Right cardiac atrium (tissue), 5 donors: Measurements from ENCODE around the gene WAC. TPM values are rescaled to one million over a fixed set of nuclear protein-coding genes. Genes with fewer than 3 reads are reported as not detected.
A peak's percentile ranks its signal among the peaks of the same experiment; 100 is the strongest.

Experiments used
- ATAC-seq, 2 donors: fragments of 200-7000 bp; cut with Tn5 transposase; one replicate each; pipeline versions ENCODE4 v1.8.0 to v1.9.1; 2020; ENCODE audit warnings: moderate library complexity in 2 of 2, mild to moderate bottlenecking in 1 of 2
- DNase-seq, 3 donors: peaks; one replicate each; pipeline ENCODE4 v3.0.0-alpha.2; 2020
- H3K27ac ChIP-seq: one replicate; pipeline ENCODE4 v1.5.1; 2013; ENCODE audit warnings: mild to moderate bottlenecking, low read length, control low read depth, moderate library complexity
- H3K27me3 ChIP-seq: one replicate; pipeline ENCODE4 v1.6.1; 2013; ENCODE audit not compliant: control insufficient read depth, insufficient read depth
- H3K4me1 ChIP-seq: one replicate; pipeline ENCODE4 v1.6.1; 2013; ENCODE audit warnings: low read length; ENCODE audit not compliant: control insufficient read depth, insufficient read depth
- H3K4me3 ChIP-seq: one replicate; pipeline ENCODE4 v1.5.1; 2013; ENCODE audit warnings: low read length, control low read depth
- H3K9me3 ChIP-seq: one replicate; pipeline ENCODE4 v1.6.1; 2013; ENCODE audit warnings: low read length; ENCODE audit not compliant: control insufficient read depth
- WGBS: extraction: QIAGEN DNeasy Blood & Tissue Kit; methylation state at CpG from one replicate; pipeline ENCODE4 v1.1.7; 2013; 5-methylcytosine and 5-hydroxymethylcytosine counted together
- intact Hi-C, 4 donors: fragments of 100-400 bp; cut with DNase I; formaldehyde crosslinking; loops; one replicate each; pipeline versions ENCODE4 v1.11.0 to v1.14.0; 2022 to 2023
- polyA plus RNA-seq: library from polyadenylated mRNA; stranded (reverse); fragments of 200-250 nt; gene quantifications from one replicate; pipeline ENCODE4 v1.2.3, GENCODE V29; 2013
- total RNA-seq, 4 donors: library from RNA; stranded (reverse); fragmentation: NEBNext Ultra II Directional; extraction: Animal tissue kit (Norgen Biotek cat#: 25700); gene quantifications; one replicate each; pipeline ENCODE4 v1.2.1, GENCODE V29; 2021
- donor health status: healthy with polysubstance abuse.
- donor health status: DM: no; HTN: yes; CAD: no.
- donor health status: DM: no; HTN: no; CAD: no.
- donor health status: DM: no; HTN: yes; CAD: no; lungs with severe emphysema.
- donor health status: DM: yes; HTN: yes; CAD: no.

The WAC gene
- total and polyA plus RNA-seq, 5 donors, result 30.5 to 110 (median 104) TPM

- ATAC-seq (no peak), DNase-seq (no peak)
- no peaks in the 10 kb centered on the region for H3K9me3 ChIP-seq
- H3K27me3 ChIP-seq, result no peaks in the 10 kb centered on the region
- H3K4me1 ChIP-seq, result peaks cover 1% of the 10 kb centered on the region
- WGBS, result under 1% methylated on average over 52 of the region's 52 CpGs
- intact Hi-C loops, result loop anchor here in 2 of 4 donors (5.0 to 10.0 kb wide), 2 partner anchors 98 to 101 kb away; no protein-coding TSS in a partner anchor
- H3K27ac ChIP-seq, result peak overlapping the region; percentile 97
- H3K4me3 ChIP-seq, result peak overlapping the region; percentile 98
These were observed 257 bp downstream of the WAC start for GRCh38 chr10:28533186-28533564.

DNA sequence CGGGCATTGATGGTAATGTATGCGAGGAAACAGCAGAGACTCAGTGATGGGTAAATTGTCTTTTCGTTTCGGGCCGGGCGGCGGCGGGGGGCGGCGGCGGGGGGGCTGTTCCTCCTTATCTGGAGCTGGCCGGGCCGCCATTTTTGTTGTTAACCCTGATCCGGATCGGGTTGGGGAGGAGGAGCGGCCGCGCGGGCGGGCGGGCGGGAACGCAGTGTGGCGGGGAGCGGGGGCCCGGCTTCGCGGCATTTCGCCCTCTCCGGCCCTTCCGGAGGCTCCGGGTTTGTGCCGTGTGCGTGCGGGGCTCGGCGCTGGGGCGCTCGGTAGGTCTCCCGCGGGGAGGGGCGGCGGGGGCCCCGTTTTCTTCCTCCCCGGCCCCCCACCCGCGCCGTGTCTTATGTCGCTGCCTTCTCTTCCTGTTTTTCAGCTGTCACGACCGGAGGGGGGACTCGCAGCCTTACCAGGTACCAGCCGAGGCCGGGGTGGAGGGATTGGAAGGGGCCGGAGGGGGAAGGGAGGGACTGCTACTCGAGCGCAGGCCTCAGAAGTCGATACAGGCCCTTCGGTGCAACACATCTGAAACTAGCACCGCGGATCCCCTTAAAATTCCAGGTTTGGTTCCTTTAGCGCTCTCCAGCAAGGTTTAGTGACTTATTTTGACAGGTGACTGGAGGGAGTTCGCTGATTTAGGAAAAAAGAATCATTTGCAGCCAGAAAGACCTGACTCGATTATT lies 820 bp downstream of the WAC start:
- Histone ChIP-seq H3K4me3 (peak overlapping the region; percentile 98), H3K27ac (peak overlapping the region; percentile 97), H3K4me1 (peaks cover 1% of the 10 kb centered on the region), H3K9me3 (no peaks in the 10 kb centered on the region), H3K27me3 (no peaks in the 10 kb centered on the region)
- DNase-seq, result peak; percentile 72 to 92 (median 89)
- under 1% methylated on average over 64 of the region's 64 CpGs for WGBS
- intact Hi-C loops, result loop anchor here in 2 of 4 donors (5.0 to 10.0 kb wide), 2 partner anchors 99 to 101 kb away; no protein-coding TSS in a partner anchor
- ATAC-seq, result peak; percentile 3 to 40

- ATAC-seq, result no peak
- Histone ChIP-seq H3K4me3 (no peak overlapping the region), H3K9me3 (no peaks in the 10 kb centered on the region), H3K4me1 (no peaks in the 10 kb centered on the region), H3K27me3 (no peaks in the 10 kb centered on the region), H3K27ac (no peak overlapping the region)
- 82% methylated on average over 6 of the region's 6 CpGs for WGBS
- DNase-seq, result no peak
- intact Hi-C loops, result loop anchor here in 1 of 4 donors (10.0 kb wide), 1 partner anchor 101 kb away; no protein-coding TSS in a partner anchor
These were observed 2.9 kb downstream of the WAC start for GRCh38 chr10:28535846-28536245.

- intact Hi-C loops, result loop anchor here in 1 of 4 donors (10.0 kb wide), 1 partner anchor 104 kb away; no protein-coding TSS in a partner anchor
- no peak for ATAC-seq
- WGBS, result 80% methylated on average over 1 of the region's 1 CpG
- no peaks in the 10 kb centered on the region for H3K27me3 ChIP-seq
- H3K4me3 ChIP-seq, result no peak overlapping the region
- no peak overlapping the region for H3K27ac ChIP-seq
- H3K9me3 ChIP-seq, result no peaks in the 10 kb centered on the region
- H3K4me1 ChIP-seq, result peaks cover 2% of the 10 kb centered on the region
- DNase-seq, result no peak
These were observed 5.7 kb downstream of the WAC start for GRCh38 chr10:28538595-28538994.

- H3K9me3 ChIP-seq, result no peaks in the 10 kb centered on the region
- WGBS, result 82% methylated on average over 3 of the region's 3 CpGs
- H3K4me3 ChIP-seq, result no peak overlapping the region
- intact Hi-C loops, result no loop called here
- DNase-seq, result no peak
- H3K27me3 ChIP-seq, result no peaks in the 10 kb centered on the region
- no peak overlapping the region for H3K27ac ChIP-seq
- no peak for ATAC-seq
- H3K4me1 ChIP-seq, result peaks cover 2% of the 10 kb centered on the region
These were observed 7.2 kb downstream of the WAC start for GRCh38 chr10:28540145-28540544.

GRCh38 chr10:28541717-28542365 lies 8.9 kb downstream of the WAC start:
- H3K4me1 ChIP-seq, result peaks cover 2% of the 10 kb centered on the region
- peak in 1 of 2 donors; percentile 31 for ATAC-seq

DNA sequence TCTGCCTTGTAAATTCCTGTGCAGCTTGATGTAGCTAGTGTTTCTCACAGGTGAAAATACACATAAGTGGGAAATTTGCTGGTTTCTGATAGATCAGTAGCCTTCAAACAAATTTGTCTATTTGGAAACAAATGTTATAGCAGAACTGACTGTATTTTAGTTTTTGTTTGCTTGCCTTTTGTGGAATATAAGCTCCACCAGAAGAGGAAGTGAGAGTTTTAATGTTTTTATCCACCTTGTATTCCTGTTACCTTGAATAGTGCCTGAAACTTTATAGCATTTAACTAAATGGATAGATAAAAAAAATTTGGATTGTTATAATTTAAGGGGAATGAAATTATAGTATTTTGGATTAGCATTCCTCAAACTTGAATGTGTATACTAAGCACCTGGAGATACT lies 9.8 kb downstream of the WAC start:
- intact Hi-C loops, result no loop called here
- no peak overlapping the region for H3K27ac ChIP-seq
- DNase-seq (no peak), ATAC-seq (no peak)
- no peaks in the 10 kb centered on the region for H3K27me3 ChIP-seq
- H3K4me1 ChIP-seq, result peaks cover 2% of the 10 kb centered on the region
- H3K4me3 ChIP-seq, result no peak overlapping the region
- no peaks in the 10 kb centered on the region for H3K9me3 ChIP-seq

More at GRCh38 chr10:28541717-28542365, 8.9 kb downstream of the WAC start:
- H3K9me3 ChIP-seq, result no peaks in the 10 kb centered on the region
- no peak overlapping the region for H3K27ac ChIP-seq
- 48% methylated on average over 3 of the region's 3 CpGs for WGBS
- intact Hi-C loops, result no loop called here
- H3K4me3 ChIP-seq, result no peak overlapping the region
- no peaks in the 10 kb centered on the region for H3K27me3 ChIP-seq
- DNase-seq, result no peak

DNA sequence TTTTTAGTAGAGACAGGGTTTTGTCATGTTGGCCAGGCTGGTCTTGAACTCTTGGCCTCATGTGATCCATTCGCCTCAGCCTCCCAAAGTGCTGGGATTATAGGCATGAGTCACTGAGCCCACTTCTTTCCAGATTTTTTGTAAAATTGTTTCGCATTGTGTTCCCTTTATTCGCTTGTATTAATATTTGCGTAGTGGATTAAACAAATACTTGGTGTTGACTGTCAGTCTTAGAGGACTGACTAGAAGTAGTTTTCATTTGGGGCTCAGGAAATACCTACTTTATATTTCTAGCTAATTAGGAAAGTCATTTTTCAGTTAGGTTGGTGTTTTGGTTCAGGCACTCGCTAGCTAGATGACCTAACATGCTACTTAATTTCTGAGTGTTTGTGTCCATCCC lies 11.1 kb downstream of the WAC start:
- Histone ChIP-seq H3K4me3 (no peak overlapping the region), H3K4me1 (peaks cover 2% of the 10 kb centered on the region), H3K9me3 (no peaks in the 10 kb centered on the region), H3K27me3 (no peaks in the 10 kb centered on the region), H3K27ac (no peak overlapping the region)
- no peak for ATAC-seq
- no peak for DNase-seq
- WGBS, result 97% methylated on average over 5 of the region's 5 CpGs
- intact Hi-C loops, result no loop called here

- no peaks in the 10 kb centered on the region for H3K9me3 ChIP-seq
- peaks cover 2% of the 10 kb centered on the region for H3K4me1 ChIP-seq
- H3K27ac ChIP-seq, result no peak overlapping the region
- intact Hi-C loops, result no loop called here
- 58% methylated on average over 4 of the region's 4 CpGs for WGBS
- DNase-seq (no peak), ATAC-seq (no peak)
- no peak overlapping the region for H3K4me3 ChIP-seq
- H3K27me3 ChIP-seq, result no peaks in the 10 kb centered on the region
These were observed 13.2 kb downstream of the WAC start for GRCh38 chr10:28545967-28546644.

DNA sequence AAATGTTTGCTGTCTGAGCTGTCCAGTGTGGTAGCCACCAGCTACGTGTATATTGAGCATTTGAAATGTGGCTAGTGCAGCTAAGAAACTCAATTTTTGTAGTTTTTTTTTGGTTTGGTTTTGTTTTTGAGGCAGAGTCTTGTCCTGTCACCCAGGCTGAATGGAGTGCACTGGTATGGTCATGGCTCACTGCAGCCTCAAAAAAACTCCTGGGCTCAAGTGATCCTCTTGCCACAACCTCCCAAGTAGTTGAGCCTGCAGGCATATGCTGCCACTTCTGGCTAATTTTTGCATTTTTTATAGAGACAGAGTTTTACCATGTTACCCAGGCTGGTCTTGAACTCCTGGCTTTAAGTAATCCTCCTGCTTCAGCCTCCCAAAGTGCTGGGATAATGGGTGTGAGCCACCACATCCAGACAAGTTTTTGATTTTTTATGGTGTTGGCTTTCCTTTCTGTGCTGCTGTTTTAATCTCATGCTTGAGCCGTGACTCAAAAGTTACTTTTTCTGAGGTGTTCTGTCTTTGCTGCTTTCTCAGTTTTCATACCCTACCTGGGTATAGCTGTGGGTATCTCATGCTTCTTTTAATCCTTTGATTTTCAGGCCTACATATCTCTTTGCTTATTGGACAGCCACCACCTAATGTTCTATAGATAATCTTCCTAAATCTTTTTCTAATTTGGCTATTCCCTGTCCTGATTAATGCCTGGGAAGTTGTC lies 16.0 kb downstream of the WAC start:
- H3K27me3 ChIP-seq, result no peaks in the 10 kb centered on the region
- H3K27ac ChIP-seq, result no peak overlapping the region
- ATAC-seq (no peak), DNase-seq (no peak)
- no peaks in the 10 kb centered on the region for H3K9me3 ChIP-seq
- H3K4me1 ChIP-seq, result peaks cover 1% of the 10 kb centered on the region
- no peak overlapping the region for H3K4me3 ChIP-seq
- intact Hi-C loops, result no loop called here
- WGBS, result 88% methylated on average over 2 of the region's 2 CpGs
